ENCODE data around the gene IGF2. TPM values are rescaled to one million over a fixed set of nuclear protein-coding genes. Genes with fewer than 3 reads are reported as not detected.

The IGF2 gene
- total RNA-seq, 2 donors from 2014 or later = 0.21 to 0.77 TPM

GRCh38 chr11:2177076-2177475, 37.9 kb upstream of the IGF2 start:
- ATAC-seq (no peak), DNase-seq (no peak)
- peaks cover 2% of the 10 kb centered on the region for H3K4me1 Mint-ChIP-seq
- H3K36me3 Mint-ChIP-seq (ENCODE audit: low read depth) = no peaks in the 10 kb centered on the region
- H3K27ac Mint-ChIP-seq = no peak overlapping the region
- no peak overlapping the region for H3K4me3 Mint-ChIP-seq
- no peaks in the 10 kb centered on the region for H3K9me3 ChIP-seq (ENCODE audit: control insufficient read depth, low read length, poor library complexity, severe bottlenecking)
- no peaks in the 10 kb centered on the region for H3K27me3 Mint-ChIP-seq

DNA sequence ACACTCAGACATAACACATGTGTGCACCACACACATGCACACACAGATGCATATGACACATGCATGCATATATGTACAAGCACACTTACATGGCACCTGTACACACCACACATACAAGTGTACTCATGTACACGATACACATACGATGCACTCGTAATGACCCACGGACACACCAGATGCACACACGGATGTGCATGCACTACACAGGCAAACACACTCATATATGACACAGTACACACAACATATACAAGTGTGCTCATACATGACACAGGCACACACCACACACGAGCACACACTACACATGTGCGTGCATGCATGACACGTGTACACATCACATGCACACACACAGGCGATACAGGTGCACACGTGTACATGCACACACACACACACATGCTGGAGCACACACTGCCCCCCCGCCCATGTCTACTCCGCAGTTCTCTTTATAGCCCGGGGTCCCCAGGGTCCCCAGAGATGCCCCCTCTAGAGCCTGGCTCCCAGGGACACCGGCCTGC, 37.3 kb upstream of the IGF2 start:
- no peak for ATAC-seq
- Mint-ChIP-seq H3K36me3 (ENCODE audit: low read depth) (no peaks in the 10 kb centered on the region), H3K27me3 (no peaks in the 10 kb centered on the region), H3K4me3 (no peak overlapping the region), H3K27ac (no peak overlapping the region), H3K4me1 (peaks cover 2% of the 10 kb centered on the region)
- no peak for DNase-seq
- H3K9me3 ChIP-seq (ENCODE audit: control insufficient read depth, low read length, poor library complexity, severe bottlenecking) = no peaks in the 10 kb centered on the region

- Mint-ChIP-seq H3K4me3 (no peak overlapping the region), H3K36me3 (ENCODE audit: low read depth) (no peaks in the 10 kb centered on the region), H3K4me1 (peaks cover 2% of the 10 kb centered on the region), H3K27ac (no peak overlapping the region), H3K27me3 (no peaks in the 10 kb centered on the region)
- DNase-seq = no peak
- H3K9me3 ChIP-seq (ENCODE audit: control insufficient read depth, low read length, poor library complexity, severe bottlenecking) = no peaks in the 10 kb centered on the region
- no peak for ATAC-seq
These were observed 36.5 kb upstream of the IGF2 start for GRCh38 chr11:2175659-2176058.

DNA sequence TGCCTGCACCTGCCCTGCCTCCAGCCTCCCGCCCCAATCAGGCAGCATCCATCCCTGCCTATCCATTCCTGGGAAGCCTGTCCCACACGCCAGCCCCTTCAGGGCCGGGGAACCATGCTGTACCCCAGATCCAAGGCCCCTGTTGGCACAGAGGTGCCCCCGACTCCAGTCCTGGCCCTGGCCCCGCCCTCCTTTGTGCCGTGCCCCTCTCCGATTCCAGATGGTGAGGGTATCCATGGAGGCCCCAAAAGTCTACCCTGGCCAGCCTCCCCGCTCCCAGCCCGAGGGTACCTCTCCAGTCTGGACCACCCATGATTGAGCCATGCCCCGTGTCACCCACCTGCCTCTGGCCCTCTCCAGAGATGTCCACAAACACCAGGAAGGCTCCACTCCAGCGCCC, 35.2 kb upstream of the IGF2 start:
- ATAC-seq (no peak), DNase-seq (no peak)
- H3K27me3 Mint-ChIP-seq = no peaks in the 10 kb centered on the region
- no peaks in the 10 kb centered on the region for H3K36me3 Mint-ChIP-seq (ENCODE audit: low read depth)
- H3K9me3 ChIP-seq (ENCODE audit: control insufficient read depth, low read length, poor library complexity, severe bottlenecking) = no peaks in the 10 kb centered on the region
- no peak overlapping the region for H3K27ac Mint-ChIP-seq
- peaks cover 2% of the 10 kb centered on the region for H3K4me1 Mint-ChIP-seq
- no peak overlapping the region for H3K4me3 Mint-ChIP-seq

DNA sequence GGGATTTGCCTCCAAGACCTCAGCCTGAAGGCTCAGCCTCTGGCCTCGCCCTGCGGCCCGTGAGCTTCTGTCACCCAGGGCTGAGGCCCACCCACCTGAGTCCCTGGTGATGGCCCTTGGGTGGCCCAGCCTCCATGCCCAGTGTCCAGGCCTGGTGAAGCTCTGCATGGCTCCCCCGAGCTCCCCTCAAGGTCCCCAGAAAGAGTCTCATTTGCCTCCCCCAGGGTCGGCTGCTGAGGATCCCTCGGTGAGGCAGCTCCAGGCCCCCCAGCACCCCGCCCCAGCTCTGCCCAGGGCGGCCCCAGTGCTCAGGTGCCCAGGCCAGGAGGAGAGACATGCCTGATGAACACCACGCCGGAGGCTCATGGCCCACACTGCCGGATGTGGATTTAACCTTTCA, 34.6 kb upstream of the IGF2 start:
- H3K4me1 Mint-ChIP-seq = peaks cover 2% of the 10 kb centered on the region
- H3K27me3 Mint-ChIP-seq = no peaks in the 10 kb centered on the region
- DNase-seq (no peak), ATAC-seq (no peak)
- H3K27ac Mint-ChIP-seq = peak overlapping the region; percentile 68
- no peaks in the 10 kb centered on the region for H3K36me3 Mint-ChIP-seq (ENCODE audit: low read depth)
- H3K4me3 Mint-ChIP-seq = no peak overlapping the region
- no peaks in the 10 kb centered on the region for H3K9me3 ChIP-seq (ENCODE audit: control insufficient read depth, low read length, poor library complexity, severe bottlenecking)

DNA sequence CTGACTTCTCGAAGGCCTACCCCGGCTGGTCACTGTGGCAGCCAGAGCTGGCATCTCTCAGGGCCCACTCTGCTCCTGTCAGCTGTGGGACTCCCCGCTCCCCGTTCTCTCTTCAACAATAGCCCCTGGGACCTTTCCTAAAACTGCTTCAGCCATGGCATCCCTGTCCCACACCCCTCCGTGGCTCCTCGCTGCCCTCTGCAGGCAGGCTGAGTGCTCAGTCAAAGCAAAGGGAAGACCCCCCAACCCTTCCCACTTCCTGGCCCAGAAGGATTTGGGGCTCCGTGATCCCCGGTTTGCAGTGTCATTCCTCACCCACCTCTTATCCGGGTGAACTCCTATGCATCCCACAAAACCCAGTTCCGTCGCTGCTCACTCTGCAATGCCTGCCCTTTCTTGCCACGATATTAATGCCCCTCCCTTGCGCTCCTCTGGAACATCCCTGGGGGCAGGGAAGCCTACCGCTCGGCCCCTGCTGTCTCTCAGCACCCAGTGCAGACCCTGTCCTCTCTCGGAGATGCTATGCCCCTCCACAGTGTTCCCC, 34.0 kb upstream of the IGF2 start:
- peak overlapping the region; percentile 68 for H3K27ac Mint-ChIP-seq
- H3K36me3 Mint-ChIP-seq (ENCODE audit: low read depth) = no peaks in the 10 kb centered on the region
- no peaks in the 10 kb centered on the region for H3K9me3 ChIP-seq (ENCODE audit: control insufficient read depth, low read length, poor library complexity, severe bottlenecking)
- H3K4me3 Mint-ChIP-seq = no peak overlapping the region
- H3K4me1 Mint-ChIP-seq = peaks cover 2% of the 10 kb centered on the region
- DNase-seq (no peak), ATAC-seq (no peak)
- H3K27me3 Mint-ChIP-seq = no peaks in the 10 kb centered on the region

- Mint-ChIP-seq H3K27me3 (no peaks in the 10 kb centered on the region), H3K4me3 (no peak overlapping the region)
- no peaks in the 10 kb centered on the region for H3K9me3 ChIP-seq (ENCODE audit: control insufficient read depth, low read length, poor library complexity, severe bottlenecking)
These were observed 33.5 kb upstream of the IGF2 start for GRCh38 chr11:2172676-2173075.

GRCh38 chr11:2171591-2172003, 32.4 kb upstream of the IGF2 start, which contains the start of gene TH:
Gene TH, minus strand, starts transcription at chr11:2171815. Its CDS starts 29 bp downstream, at chr11:2171786.
- Mint-ChIP-seq H3K4me3 (no peak within 1 kb of the TSS), H3K4me1 (peaks cover 2% of the 10 kb centered on the region), H3K36me3 (ENCODE audit: low read depth) (no peaks in the 10 kb centered on the region), H3K27ac (no peak within 1 kb of the TSS), H3K27me3 (no peaks in the 10 kb centered on the region)
- ATAC-seq (no peak), DNase-seq (no peak)
- H3K9me3 ChIP-seq (ENCODE audit: control insufficient read depth, low read length, poor library complexity, severe bottlenecking) = no peaks in the 10 kb centered on the region

More at GRCh38 chr11:2172676-2173075, 33.5 kb upstream of the IGF2 start:
- DNase-seq = no peak
- no peak for ATAC-seq
- Mint-ChIP-seq H3K27ac (no peak overlapping the region), H3K36me3 (ENCODE audit: low read depth) (no peaks in the 10 kb centered on the region), H3K4me1 (peaks cover 2% of the 10 kb centered on the region)

- H3K9me3 ChIP-seq (ENCODE audit: control insufficient read depth, low read length, poor library complexity, severe bottlenecking) = no peaks in the 10 kb centered on the region
- DNase-seq (no peak), ATAC-seq (no peak)
- Mint-ChIP-seq H3K4me1 (peaks cover 2% of the 10 kb centered on the region), H3K4me3 (no peak overlapping the region), H3K36me3 (ENCODE audit: low read depth) (no peaks in the 10 kb centered on the region), H3K27me3 (no peaks in the 10 kb centered on the region), H3K27ac (no peak overlapping the region)
These were observed 30.7 kb upstream of the IGF2 start for GRCh38 chr11:2169626-2170570.

DNA sequence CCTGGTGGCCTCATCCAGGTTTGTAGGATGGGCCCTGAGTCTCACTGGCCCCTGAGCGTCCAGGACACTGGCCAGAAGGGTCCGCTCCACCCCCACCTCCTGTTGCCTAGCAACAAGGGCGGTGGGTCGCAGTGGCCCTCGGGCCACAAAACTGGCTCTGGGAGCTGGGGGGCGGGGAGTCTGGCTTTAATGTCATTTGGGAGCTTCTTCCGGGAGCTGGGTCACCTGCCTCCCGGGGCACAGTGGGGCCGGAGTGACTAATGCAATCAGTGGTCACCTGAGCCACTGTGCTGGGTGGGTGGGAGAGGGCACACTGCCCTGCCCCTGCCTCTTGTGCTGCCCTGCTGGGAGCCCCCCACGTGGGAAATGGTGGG, 29.8 kb upstream of the IGF2 start:
- Mint-ChIP-seq H3K4me3 (no peak overlapping the region), H3K27ac (no peak overlapping the region), H3K4me1 (peaks cover 2% of the 10 kb centered on the region), H3K27me3 (no peaks in the 10 kb centered on the region), H3K36me3 (ENCODE audit: low read depth) (no peaks in the 10 kb centered on the region)
- DNase-seq (no peak), ATAC-seq (no peak)
- no peaks in the 10 kb centered on the region for H3K9me3 ChIP-seq (ENCODE audit: control insufficient read depth, low read length, poor library complexity, severe bottlenecking)

- H3K27me3 Mint-ChIP-seq = no peaks in the 10 kb centered on the region
- H3K4me3 Mint-ChIP-seq = no peak overlapping the region
- H3K4me1 Mint-ChIP-seq = peaks cover 2% of the 10 kb centered on the region
- ATAC-seq (no peak), DNase-seq (no peak)
- no peaks in the 10 kb centered on the region for H3K36me3 Mint-ChIP-seq (ENCODE audit: low read depth)
- H3K9me3 ChIP-seq (ENCODE audit: control insufficient read depth, low read length, poor library complexity, severe bottlenecking) = no peaks in the 10 kb centered on the region
- no peak overlapping the region for H3K27ac Mint-ChIP-seq
These were observed 29.3 kb upstream of the IGF2 start for GRCh38 chr11:2168286-2169004.

DNA sequence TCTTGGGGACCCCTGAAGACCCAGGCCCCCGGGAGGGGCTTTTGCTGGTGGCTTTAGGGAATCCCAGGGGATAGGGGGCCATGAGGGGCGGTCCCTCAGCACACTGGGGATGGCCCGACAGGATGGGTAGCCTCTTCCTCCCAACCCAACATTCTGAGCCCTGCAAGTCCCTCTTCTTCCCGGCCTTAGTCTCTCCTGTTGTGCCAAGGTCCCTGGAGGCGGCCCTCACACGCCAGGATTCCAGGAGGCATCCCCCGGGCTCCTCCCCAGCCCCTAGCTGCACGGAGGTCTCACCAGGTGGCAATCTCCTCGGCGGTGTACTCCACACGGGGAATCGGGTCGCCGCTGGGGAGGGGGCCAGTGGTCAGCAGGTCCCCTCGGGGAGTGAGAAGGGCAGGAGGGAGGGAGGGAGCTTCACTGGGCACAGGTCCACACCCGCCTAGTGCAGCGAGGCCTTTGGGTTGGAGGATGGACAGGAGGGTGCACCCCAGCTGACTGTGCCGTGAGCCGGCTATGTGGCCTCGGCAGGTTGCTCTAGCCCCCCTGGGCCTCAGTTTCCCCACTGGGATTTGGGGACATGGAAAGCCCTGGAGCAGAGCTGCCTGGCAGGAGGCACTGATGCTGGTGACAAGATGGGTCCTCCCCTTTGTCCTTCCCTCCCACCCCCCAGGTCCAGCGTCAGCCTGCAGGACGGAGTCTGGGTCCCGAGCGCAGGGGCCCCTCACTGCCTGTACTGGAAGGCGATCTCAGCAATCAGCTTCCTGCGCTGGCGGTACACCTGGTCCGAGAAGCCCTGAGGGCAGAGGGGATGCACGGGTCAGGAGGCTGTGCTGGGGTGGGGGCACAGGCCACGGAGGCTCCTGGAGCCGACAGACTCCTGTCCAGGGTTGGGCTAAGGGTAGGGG, 28.2 kb upstream of the IGF2 start:
- Mint-ChIP-seq H3K4me3 (no peak overlapping the region), H3K27ac (no peak overlapping the region), H3K4me1 (no peaks in the 10 kb centered on the region), H3K36me3 (ENCODE audit: low read depth) (no peaks in the 10 kb centered on the region), H3K27me3 (no peaks in the 10 kb centered on the region)
- no peak for ATAC-seq
- no peak for DNase-seq
- no peaks in the 10 kb centered on the region for H3K9me3 ChIP-seq (ENCODE audit: control insufficient read depth, low read length, poor library complexity, severe bottlenecking)
